HG03378 (cell line): Measurements from ENCODE around the gene DOLPP1.
A peak's percentile ranks its signal among the peaks of the same experiment; 100 is the strongest.

Source experiments
- ATAC-seq: cut with Tn5 transposase; IDR thresholded peaks from one replicate; pipeline ENCODE4 v1.9.1; 2021; ENCODE audit warnings: mild to moderate bottlenecking, moderate library complexity; ENCODE audit not compliant: unreplicated experiment

DOLPP1 gene

GRCh38 chr9:129136446-129137035 is 55.6 kb downstream of the DOLPP1 start:
- ATAC-seq, result no peak

DNA sequence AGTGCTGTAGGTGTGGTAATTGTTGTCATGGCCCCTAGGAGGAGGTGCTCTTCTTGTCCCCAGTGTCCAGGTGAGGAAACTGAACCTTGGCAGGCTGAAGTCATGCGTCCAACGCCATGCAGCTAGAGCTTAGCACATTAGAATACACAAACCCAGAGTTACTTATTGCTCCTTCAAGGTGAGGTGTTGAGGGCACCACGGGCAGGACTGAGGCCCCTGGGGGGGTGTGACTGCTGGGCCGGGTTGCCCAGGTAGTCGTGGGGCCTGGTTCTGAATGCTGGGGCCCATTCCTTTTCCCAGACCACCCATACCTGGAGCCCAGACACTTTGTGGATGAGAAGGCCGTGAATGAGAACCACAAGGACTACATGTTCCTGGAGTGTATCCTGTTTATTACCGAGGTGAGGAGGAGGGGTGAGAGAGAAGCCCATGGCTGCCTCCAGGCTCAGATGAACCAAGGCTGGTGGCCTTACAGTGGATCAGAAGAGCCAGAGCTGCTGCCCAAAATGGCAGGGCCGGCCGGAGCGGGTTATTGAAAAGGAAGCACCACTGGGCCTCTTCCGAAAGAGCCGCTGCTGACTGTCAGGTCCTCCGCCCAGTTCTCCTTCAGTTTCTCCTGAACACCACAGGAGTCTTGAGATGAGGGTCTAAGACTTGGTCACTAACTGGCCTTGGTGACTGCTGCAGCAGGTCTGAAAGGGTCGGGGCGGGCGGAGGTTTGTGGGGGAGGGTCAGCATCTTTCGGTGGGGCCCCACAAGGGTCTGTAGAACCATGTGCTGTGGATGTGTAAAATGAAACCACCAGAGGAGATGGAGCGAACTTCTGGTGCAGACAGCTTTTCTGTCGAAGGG is 56.6 kb downstream of the DOLPP1 start:
- no peak for ATAC-seq

DNA sequence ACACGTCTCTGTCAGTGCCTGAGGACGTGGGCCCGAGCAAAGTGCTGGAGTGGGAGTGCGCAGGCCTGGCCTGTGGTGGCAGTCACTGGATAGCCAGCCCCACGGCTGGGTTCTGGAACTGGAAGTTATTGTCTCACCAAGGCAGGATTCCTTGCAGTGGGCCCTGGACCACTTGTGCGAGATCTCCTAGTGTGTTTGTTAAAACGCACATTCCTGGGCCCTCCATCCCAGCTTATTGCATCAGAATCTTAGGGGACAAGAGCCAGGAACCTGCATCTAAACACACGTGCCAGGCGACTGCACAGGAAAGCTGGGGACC is 57.2 kb downstream of the DOLPP1 start:
- no peak for ATAC-seq

DNA sequence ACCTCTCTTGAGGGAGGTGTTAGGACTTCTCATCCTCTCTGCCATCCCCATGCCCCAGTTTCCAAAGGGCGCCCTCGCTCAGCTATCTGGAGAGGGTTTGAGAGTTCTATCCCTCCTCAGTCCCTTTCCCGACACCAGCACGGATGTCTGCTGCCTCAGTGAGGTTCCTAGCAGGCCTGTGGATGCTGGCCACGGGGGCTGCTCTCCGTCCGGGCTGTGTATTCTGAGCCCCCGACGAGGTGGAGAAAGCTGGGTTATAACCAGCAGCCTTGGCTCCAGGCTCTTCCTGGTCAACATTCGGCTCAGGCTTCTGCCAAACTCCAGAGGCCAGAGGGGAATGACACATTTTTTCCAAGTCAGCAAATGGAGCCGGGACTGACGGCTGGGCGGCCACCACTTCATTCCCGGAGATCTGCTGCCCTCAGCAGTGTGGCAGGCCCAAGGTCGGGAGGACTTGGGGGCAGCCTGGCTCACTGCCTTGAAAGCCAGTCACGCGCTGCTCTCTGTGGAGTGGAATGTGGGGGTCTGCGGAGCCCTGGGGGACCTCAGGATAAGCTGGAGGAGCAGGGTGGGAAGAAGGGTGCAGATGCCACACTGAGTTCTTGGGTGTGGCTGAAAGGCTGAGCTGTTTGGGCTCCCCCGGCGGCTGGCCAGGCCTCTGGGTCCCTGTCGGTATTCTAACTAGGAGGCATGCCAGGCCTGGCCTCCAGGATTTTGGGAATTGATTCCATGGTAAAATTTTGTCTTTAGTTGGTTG is 57.7 kb downstream of the DOLPP1 start:
- no peak for ATAC-seq

DNA sequence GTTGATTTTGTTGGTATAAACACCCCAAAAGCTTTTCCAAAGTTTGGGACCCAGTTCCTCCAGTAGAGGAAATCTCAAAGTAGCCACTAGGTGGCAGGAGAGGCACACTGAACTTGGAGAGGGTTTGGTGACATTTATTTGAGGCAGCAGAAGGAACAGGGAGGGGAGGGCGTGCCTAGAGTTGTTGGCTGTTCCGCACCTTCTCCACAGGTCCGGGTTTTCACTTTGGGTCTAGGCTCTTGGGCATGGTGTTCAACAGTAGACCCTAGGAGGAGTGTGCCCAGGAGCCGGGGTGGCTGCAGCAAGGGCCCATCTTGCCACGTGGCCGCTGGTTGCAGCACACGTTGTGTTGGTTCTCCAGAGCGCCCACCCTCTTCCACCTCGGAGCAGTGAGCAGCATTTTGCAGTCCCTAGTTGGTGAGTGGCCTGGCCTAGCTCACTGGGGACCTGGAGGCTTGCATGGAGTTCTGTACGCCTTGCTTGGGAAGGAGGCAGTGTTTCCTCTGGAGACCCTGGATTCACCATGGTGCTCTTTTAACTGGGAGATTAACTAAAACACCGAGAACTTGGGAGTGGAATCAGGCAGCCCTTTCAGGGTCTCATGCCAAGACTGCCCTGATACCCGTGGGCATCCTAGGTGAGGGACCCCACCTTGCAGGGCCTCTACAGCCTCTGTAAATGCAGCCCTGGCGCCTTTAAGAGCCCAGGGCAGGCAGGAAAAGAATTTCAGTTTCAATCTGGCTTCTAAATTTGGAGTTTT is 58.5 kb downstream of the DOLPP1 start:
- ATAC-seq, result peak; percentile 39

GRCh38 chr9:129139993-129140396 is 59.1 kb downstream of the DOLPP1 start:
- ATAC-seq, result peak; percentile 54
